A549 (cell line): Measurements from ENCODE around the gene SPDYC. TPM values are rescaled to one million over a fixed set of nuclear protein-coding genes. Genes with fewer than 3 reads are reported as not detected.

ENCODE experiments used
- ATAC-seq, 2 experiments: fragments of 200-7000 bp in 1 of 2; fragments of >200 bp in 1 of 2; cut with Nextera tagmentation in 1 of 2; cut with Tn5 transposase in 1 of 2; 3 replicates each; pipeline versions ENCODE4 v1.8.0 to v1.9.1; 2018 to 2020; ENCODE audit warnings: mild to moderate bottlenecking in 1 of 2, moderate library complexity in 1 of 2
- CTCF ChIA-PET: fragments of 300-600 bp; sonication (Branson Sonifier 250); formaldehyde crosslinking; extraction: SDS; loops from one replicate; lab custom pipeline; 2021; ENCODE audit warnings: antibody characterized with exemption, inconsistent platforms; lab: Yijun Ruan, JAX
- POLR2A ChIA-PET: fragments of 350-600 bp; formaldehyde crosslinking; extraction: SDS; loops from one replicate; lab custom pipeline; 2021; ENCODE audit warnings: antibody characterized with exemption, inconsistent platforms; lab: Yijun Ruan, JAX
- DNase-seq, 2 experiments: peaks; one replicate each; pipeline versions ENCODE4 v3.0.0 to v3.0.0-alpha.2; 2011 to 2016; ENCODE audit warnings: low read depth in 1 of 2, low spot score in 1 of 2
- FAIRE-seq: peaks from 2 replicates; lab custom pipeline; 2011; peaks lifted over from hg19 to GRCh38; lab: Jason Lieb, UNC
- H3K27ac ChIP-seq, 2 experiments: fragments of >200 bp; sonication (Bioruptor Twin); formaldehyde crosslinking; 3 replicates each; pipeline ENCODE4 v1.5.1; 2016 to 2017
- H3K4me1 ChIP-seq: fragments of >200 bp; sonication (Bioruptor Twin); formaldehyde crosslinking; 3 replicates; pipeline ENCODE4 v1.6.1; 2016
- H3K4me2 ChIP-seq: fragments of >200 bp; sonication (Bioruptor Twin); formaldehyde crosslinking; 3 replicates; pipeline ENCODE4 v1.6.1; 2016
- H3K4me3 ChIP-seq: fragments of >200 bp; sonication (Bioruptor Twin); formaldehyde crosslinking; 3 replicates; pipeline ENCODE4 v1.5.1; 2016
- H3K9me3 ChIP-seq: fragments of >200 bp; sonication (Bioruptor Twin); formaldehyde crosslinking; 3 replicates; pipeline ENCODE4 v1.6.1; 2016
- CBX8 ChIP-seq: fragments of 200-600 bp; sonication (generic); IDR thresholded peaks from 2 replicates; pipeline ENCODE4 v1.6.1; 2016
- CEBPB ChIP-seq, 2 experiments: fragments of >200 bp in 1 of 2; sonication (Bioruptor Twin) in 1 of 2; formaldehyde crosslinking in 1 of 2; IDR thresholded peaks; 2 replicates each; pipeline ENCODE4 v1.6.1; 2012 to 2016
- CHD2 ChIP-seq: fragments of 150-350 bp; IDR thresholded peaks from 2 replicates; pipeline ENCODE4 v1.6.1; 2014; ENCODE audit warnings: low read length; ENCODE audit not compliant: partially characterized antibody
- E2F6 ChIP-seq: IDR thresholded peaks from 2 replicates; pipeline ENCODE4 v1.6.1; 2012; ENCODE audit warnings: low read depth, borderline replicate concordance
- HEYL ChIP-seq: fragments of 250-450 bp; sonication (Bioruptor Pico); IDR thresholded peaks from 2 replicates; pipeline ENCODE4 v1.8.0; 2021; ENCODE audit warnings: mild to moderate bottlenecking, moderate library complexity
- HOXB13 ChIP-seq: fragments of 250-450 bp; sonication (Bioruptor Pico); IDR thresholded peaks from 2 replicates; pipeline ENCODE4 v1.5.0; 2020; ENCODE audit warnings: low read depth, mild to moderate bottlenecking, moderate library complexity
- JUN ChIP-seq, 2 experiments: fragments of >200 bp; sonication (Bioruptor Twin); formaldehyde crosslinking; IDR thresholded peaks; 2 replicates in 1 of 2; 3 replicates in 1 of 2; pipeline ENCODE4 v1.6.1; 2016 to 2017
- MAX ChIP-seq: IDR thresholded peaks from 2 replicates; pipeline ENCODE4 v1.6.1; 2012
- MAZ ChIP-seq: fragments of 150-350 bp; IDR thresholded peaks from 2 replicates; pipeline ENCODE4 v1.6.1; 2014; ENCODE audit warnings: antibody characterized with exemption, low read depth, low read length, borderline replicate concordance
- MYC ChIP-seq: IDR thresholded peaks from 2 replicates; pipeline ENCODE4 v1.6.1; 2012; ENCODE audit warnings: mild to moderate bottlenecking, inconsistent platforms, low read length, improper control_type of control experiment, borderline replicate concordance
- NPAS2 ChIP-seq: fragments of 250-450 bp; sonication (Bioruptor Pico); IDR thresholded peaks from 2 replicates; pipeline ENCODE4 v1.8.0; 2022; ENCODE audit warnings: mild to moderate bottlenecking, moderate library complexity, borderline replicate concordance
- NR3C1 ChIP-seq: fragments of >200 bp; sonication (Bioruptor Twin); formaldehyde crosslinking; IDR thresholded peaks from 3 replicates; pipeline ENCODE4 v1.6.1; 2017
- RAD21 ChIP-seq, 2 experiments: fragments of >200 bp in 1 of 2; sonication (Bioruptor Twin) in 1 of 2; formaldehyde crosslinking in 1 of 2; IDR thresholded peaks in 1 of 2; conservative IDR thresholded peaks in 1 of 2; 2 replicates in 1 of 2; 3 replicates in 1 of 2; pipeline ENCODE4 v1.6.1; 2012 to 2018; ENCODE audit warnings: inconsistent platforms in 1 of 2
- RCOR1 ChIP-seq: fragments of 150-350 bp; IDR thresholded peaks from 2 replicates; pipeline ENCODE4 v1.6.1; 2014; ENCODE audit warnings: antibody characterized with exemption, low read length, low read depth
- RFX5 ChIP-seq: fragments of 450-650 bp; IDR thresholded peaks from 2 replicates; pipeline ENCODE4 v1.7.1; 2014; ENCODE audit warnings: antibody characterized with exemption, mild to moderate bottlenecking, moderate library complexity
- SMC3 ChIP-seq: fragments of >200 bp; sonication (Bioruptor Twin); formaldehyde crosslinking; IDR thresholded peaks from 3 replicates; pipeline ENCODE4 v1.6.1; 2018; ENCODE audit warnings: inconsistent platforms
- TP53 ChIP-seq: fragments of 250-450 bp; sonication (Bioruptor Pico); IDR thresholded peaks from 2 replicates; pipeline ENCODE4 v1.5.0; 2021; ENCODE audit warnings: mild to moderate bottlenecking, moderate library complexity
- WGBS: methylation state at CpG from one replicate; pipeline ENCODE4 v1.1.6; 2017; ENCODE audit errors: missing lambda C conversion rate; 5-methylcytosine and 5-hydroxymethylcytosine counted together
- polyA minus RNA-seq: library from RNA; depleted of rRNA, polyadenylated mRNA; stranded (reverse); fragments of >200 nt; gene quantifications from 2 replicates; pipeline ENCODE4 v1.2.3, GENCODE V29; 2011; rRNA and poly(A)+ RNA removed
- polyA plus RNA-seq, 4 experiments: library from polyadenylated mRNA; depleted of rRNA in 3 of 4; stranded (reverse); fragments of >200 nt; fragmentation: RNase III in 1 of 4; extraction: RNeasy Plus Mini Kit Qiagen cat#74134 plus additional on column Dnase treatment in 1 of 4; gene quantifications; 2 replicates in 3 of 4; 3 replicates in 1 of 4; pipeline ENCODE4 v1.2.3, GENCODE V29; 2011 to 2017

Gene SPDYC
- not detected in 2 replicates for polyA plus RNA-seq (2011; rRNA removed)
- not detected in 2 replicates for polyA plus RNA-seq (2012; cell fraction: cytosol; rRNA removed)
- polyA plus RNA-seq (2012; cell fraction: nucleus; rRNA removed), result not detected in 2 replicates
- not detected in 3 replicates for polyA plus RNA-seq (2017; fragmentation: RNase III; extraction: RNeasy Plus Mini Kit Qiagen cat#74134 plus additional on column Dnase treatment)
- polyA minus RNA-seq, result not detected in 2 replicates

GRCh38 chr11:65170058-65170534 is at the start of gene SPDYC:
TSS of gene SPDYC (plus strand) at chr11:65170233. CDS start at chr11:65171358, 1,125 bp downstream.
- no peak within 1 kb of the TSS for H3K27ac ChIP-seq
- peak; percentile 63; a peak in 5 of 6 replicates for ATAC-seq
- FAIRE-seq, result no peak
- POLR2A ChIA-PET, result no interaction called here
- TF ChIP-seq MAX (no peak), JUN (IDR thresholded peaks at IDR 0.05) (no peak)
- no peak for DNase-seq
- no peaks in the 10 kb centered on the region for H3K9me3 ChIP-seq
- 0 out of 3 replicates have a peak, but pooled peaks cover 4% of the 10 kb centered on the region for H3K4me1 ChIP-seq
- no peak within 1 kb of the TSS for H3K4me3 ChIP-seq
- no peak within 1 kb of the TSS for H3K4me2 ChIP-seq
- CTCF ChIA-PET, result interaction anchor here (1.2 to 2.7 kb wide), 3 partner anchors 11 to 159 kb away, joined by 3 to 15 read pairs (median 4); partner anchors contain the start of gene CAPN1
- 88% methylated on average over 18 of the region's 21 CpGs for WGBS

GRCh38 chr11:65120831-65121230 is 49.2 kb upstream of the SPDYC start:
- no peak for FAIRE-seq
- no peak for DNase-seq
- 51% methylated on average over 3 of the region's 3 CpGs for WGBS
- TF ChIP-seq RFX5 (no peak), HOXB13 (no peak), E2F6 (no peak), SMC3 (no peak)
- ATAC-seq, result no peak
- peak overlapping the region; percentile 92 for H3K4me2 ChIP-seq
- H3K4me1 ChIP-seq, result peaks cover 28% of the 10 kb centered on the region; the same call in 2 of the 3 replicates
- ChIA-PET CTCF (interaction anchor here (1.1 to 6.3 kb wide), 5 partner anchors 8 to 84 kb away, joined by 3 to 75 read pairs (median 19); partner anchors contain the start of genes CAPN1 and TM7SF2), POLR2A (interaction anchor here (2.2 to 2.5 kb wide), 3 partner anchors 9 to 14 kb away, joined by 14 to 37 read pairs (median 24); partner anchors contain the start of genes SYVN1 and TM7SF2)
- no peaks in the 10 kb centered on the region for H3K9me3 ChIP-seq
- peak overlapping the region; percentile 88 to 94; a peak in 5 of 6 replicates for H3K27ac ChIP-seq
- H3K4me3 ChIP-seq, result peak overlapping the region; percentile 71

- ATAC-seq (no peak), DNase-seq (peak in 1 of 2 experiments; percentile 24), FAIRE-seq (no peak)
- H3K27ac ChIP-seq, result peak overlapping the region; percentile 88 to 94
- ChIA-PET CTCF (interaction anchor here (1.3 to 6.3 kb wide), 5 partner anchors 8 to 59 kb away, joined by 3 to 75 read pairs (median 19); partner anchors contain the start of genes CAPN1 and TM7SF2), POLR2A (interaction anchor here (1.0 to 2.5 kb wide), 8 partner anchors 10 to 542 kb away, joined by 3 to 37 read pairs (median 10); partner anchors contain the start of genes CAPN1, SYVN1 and TM7SF2)
- TF ChIP-seq RCOR1 (no peak), RAD21 (conservative IDR thresholded peaks at IDR 0.05 in 1 of 2, IDR thresholded peaks at IDR 0.05 in 1 of 2) (no peak), MYC (no peak), MAZ (no peak), E2F6 (no peak), CHD2 (no peak), HOXB13 (no peak), HEYL (no peak), NPAS2 (no peak), CBX8 (no peak), CEBPB (IDR thresholded peaks at IDR 0.05) (no peak), JUN (IDR thresholded peaks at IDR 0.05) (no peak), TP53 (CRISPR knock-in tag) (no peak), NR3C1 (no peak)
- H3K4me1 ChIP-seq, result peaks cover 22% of the 10 kb centered on the region; the same call in 2 of the 3 replicates
- WGBS, result 3% methylated on average over 15 of the region's 22 CpGs
- H3K4me2 ChIP-seq, result peak overlapping the region; percentile 92
- H3K4me3 ChIP-seq, result peak overlapping the region; percentile 71
- H3K9me3 ChIP-seq, result no peaks in the 10 kb centered on the region
Observed at GRCh38 chr11:65121447-65121864, 48.6 kb upstream of the SPDYC start.
